Cardiac fibroblast (primary cell): ENCODE measurements around the gene SNTG2.

ENCODE experiments used
- DNase-seq, 2 donors: peaks; one replicate each; pipeline versions ENCODE4 v3.0.0 to v3.0.0-alpha.2; 2010; ENCODE audit warnings: low read depth in 2 of 2
- H3K4me3 ChIP-seq, 2 donors: replicated peaks in 1 of 2; 1 replicate in 1 of 2; 2 replicates in 1 of 2; pipeline ENCODE4 v1.5.1; 2011; ENCODE audit warnings: low read depth in 2 of 2, low read length in 2 of 2, mild to moderate bottlenecking in 2 of 2, moderate library complexity in 1 of 2
- CTCF ChIP-seq: IDR thresholded peaks from one replicate; pipeline ENCODE4 v1.5.1; 2011; ENCODE audit warnings: low read depth, mild to moderate bottlenecking, low read length, inconsistent platforms

The SNTG2 gene

GRCh38 chr2:1277634-1278033 is 327.0 kb downstream of the SNTG2 start:
- TF ChIP-seq CTCF: no peak
- no peak overlapping the region for H3K4me3 ChIP-seq
- no peak for DNase-seq

DNA sequence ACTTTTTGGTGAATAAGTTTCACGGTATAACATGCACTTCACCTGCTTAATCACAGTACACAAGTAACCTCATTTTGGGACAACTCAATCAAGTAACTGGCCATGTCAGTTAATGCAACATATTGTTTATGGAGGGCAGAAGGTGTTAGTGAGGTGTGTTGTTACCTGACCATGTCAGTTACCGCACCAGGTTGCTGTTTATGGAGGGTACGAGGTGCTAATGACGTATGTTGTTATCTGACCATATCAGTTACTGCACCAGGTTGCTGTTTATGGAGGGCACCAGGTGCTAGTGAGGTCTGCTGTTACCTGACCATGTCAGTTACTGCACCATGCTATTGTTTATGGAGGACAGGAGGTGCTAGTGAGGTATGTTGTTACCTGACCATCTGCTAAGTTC is 327.5 kb downstream of the SNTG2 start:
- DNase-seq: no peak

GRCh38 chr2:1278861-1279260 is 328.2 kb downstream of the SNTG2 start:
- no peak overlapping the region for H3K4me3 ChIP-seq
- DNase-seq: no peak
- TF ChIP-seq CTCF: no peak

More for the DNA sequence above, 327.5 kb downstream of the SNTG2 start:
- no peak for TF ChIP-seq CTCF
- no peak overlapping the region for H3K4me3 ChIP-seq

- H3K4me3 ChIP-seq: no peak overlapping the region
- TF ChIP-seq CTCF: no peak
- DNase-seq: peak; percentile 1 to 22
Observed at GRCh38 chr2:1282552-1282951, 331.9 kb downstream of the SNTG2 start.

GRCh38 chr2:1283020-1283801 is 332.6 kb downstream of the SNTG2 start:
- TF ChIP-seq CTCF: no peak
- no peak overlapping the region for H3K4me3 ChIP-seq
- no peak for DNase-seq

DNA sequence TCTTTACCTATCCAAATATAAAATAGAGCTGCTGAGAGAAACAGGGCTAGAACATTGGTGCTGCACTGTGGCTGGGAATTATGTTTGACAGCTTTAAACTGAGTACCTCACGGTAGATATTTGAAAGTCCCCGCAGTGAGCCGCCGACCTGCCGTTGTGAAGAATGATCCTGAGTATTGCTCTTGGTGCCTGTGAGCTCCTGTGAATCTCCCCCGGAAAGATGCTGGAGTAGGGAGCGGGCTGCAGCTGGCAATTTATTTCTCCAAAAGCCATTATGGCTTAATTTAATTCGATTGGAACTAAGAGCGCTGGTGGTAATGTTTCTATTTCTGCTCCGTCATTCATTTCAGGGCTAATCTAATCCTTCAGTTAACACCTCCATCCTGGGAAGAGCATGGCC is 333.2 kb downstream of the SNTG2 start:
- no peak for DNase-seq
- no peak for TF ChIP-seq CTCF
- H3K4me3 ChIP-seq: no peak overlapping the region

- no peak overlapping the region for H3K4me3 ChIP-seq
- no peak for DNase-seq
- TF ChIP-seq CTCF: no peak
Observed at GRCh38 chr2:1286929-1287328, 336.3 kb downstream of the SNTG2 start.
